Measurements from ENCODE around the gene RPRD1B.

DNA sequence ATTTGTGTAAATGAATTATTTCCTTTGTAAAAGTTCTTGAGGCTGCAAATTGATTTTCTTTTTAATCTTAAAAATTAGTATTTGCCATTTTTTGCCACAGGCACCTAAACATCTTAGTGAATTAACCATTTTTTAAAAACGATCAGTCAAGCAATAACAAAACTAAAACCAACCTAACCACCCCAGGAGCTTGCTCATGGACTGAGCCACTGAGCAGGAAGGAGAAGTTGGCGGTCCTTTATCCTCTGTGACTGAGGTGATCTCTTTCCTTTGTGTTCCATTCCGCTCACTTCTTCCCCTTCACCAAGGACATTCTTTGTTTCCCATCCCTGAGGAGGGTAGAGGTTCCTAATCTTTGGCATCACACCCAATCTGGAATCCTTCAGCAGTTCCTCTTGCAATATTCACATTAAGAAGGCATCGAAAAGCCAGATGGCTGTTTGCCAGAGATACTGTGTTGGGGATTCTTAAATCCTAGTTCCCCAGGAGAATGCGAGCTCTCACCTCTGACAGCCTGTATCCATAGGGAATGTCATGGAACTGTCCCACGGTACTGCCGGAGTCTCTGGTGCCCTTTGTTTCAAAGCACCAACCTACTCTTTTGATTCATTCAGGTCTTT lies 30.5 kb downstream of the RPRD1B start:
- TF ChIP-seq, protein P1, sequence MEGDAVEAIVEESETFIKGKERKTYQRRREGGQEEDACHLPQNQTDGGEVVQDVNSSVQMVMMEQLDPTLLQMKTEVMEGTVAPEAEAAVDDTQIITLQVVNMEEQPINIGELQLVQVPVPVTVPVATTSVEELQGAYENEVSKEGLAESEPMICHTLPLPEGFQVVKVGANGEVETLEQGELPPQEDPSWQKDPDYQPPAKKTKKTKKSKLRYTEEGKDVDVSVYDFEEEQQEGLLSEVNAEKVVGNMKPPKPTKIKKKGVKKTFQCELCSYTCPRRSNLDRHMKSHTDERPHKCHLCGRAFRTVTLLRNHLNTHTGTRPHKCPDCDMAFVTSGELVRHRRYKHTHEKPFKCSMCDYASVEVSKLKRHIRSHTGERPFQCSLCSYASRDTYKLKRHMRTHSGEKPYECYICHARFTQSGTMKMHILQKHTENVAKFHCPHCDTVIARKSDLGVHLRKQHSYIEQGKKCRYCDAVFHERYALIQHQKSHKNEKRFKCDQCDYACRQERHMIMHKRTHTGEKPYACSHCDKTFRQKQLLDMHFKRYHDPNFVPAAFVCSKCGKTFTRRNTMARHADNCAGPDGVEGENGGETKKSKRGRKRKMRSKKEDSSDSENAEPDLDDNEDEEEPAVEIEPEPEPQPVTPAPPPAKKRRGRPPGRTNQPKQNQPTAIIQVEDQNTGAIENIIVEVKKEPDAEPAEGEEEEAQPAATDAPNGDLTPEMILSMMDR (IDR thresholded peaks at IDR 0.05), result no peak
- TF ChIP-seq POLR2A (IDR thresholded peaks at IDR 0.05) (no peak), POLR2AphosphoS5 (IDR thresholded peaks at IDR 0.05) (no peak)
